ENCODE measurements around the gene KLF13. TPM values are rescaled to one million over a fixed set of nuclear protein-coding genes. Genes with fewer than 3 reads are reported as not detected.

The KLF13 gene
- polyA plus RNA-seq, 1 donor (not counting 4 experiments of a cell fraction or from before 2014, with no cell fraction given), result 66.7 TPM

GRCh38 chr15:31292391-31293015, 34.1 kb upstream of the KLF13 start:
- H3K4me2 ChIP-seq (ENCODE audit: control insufficient read depth, extremely low read depth, insufficient read depth, low read depth, low read length), result no peak overlapping the region
- peaks cover 21% of the 10 kb centered on the region for H3K27me3 ChIP-seq (ENCODE audit: control insufficient read depth, extremely low read depth, insufficient read depth, low read length)
- H3K79me2 ChIP-seq (ENCODE audit: control insufficient read depth, insufficient read depth, low read length), result no peaks in the 10 kb centered on the region
- H3K4me3 ChIP-seq (ENCODE audit: control insufficient read depth in 2 of 3, extremely low read depth in 1 of 3, insufficient read depth in 2 of 3, low read depth in 1 of 3, low read length in 3 of 3), result no peak overlapping the region
- TF ChIP-seq, protein P1, sequence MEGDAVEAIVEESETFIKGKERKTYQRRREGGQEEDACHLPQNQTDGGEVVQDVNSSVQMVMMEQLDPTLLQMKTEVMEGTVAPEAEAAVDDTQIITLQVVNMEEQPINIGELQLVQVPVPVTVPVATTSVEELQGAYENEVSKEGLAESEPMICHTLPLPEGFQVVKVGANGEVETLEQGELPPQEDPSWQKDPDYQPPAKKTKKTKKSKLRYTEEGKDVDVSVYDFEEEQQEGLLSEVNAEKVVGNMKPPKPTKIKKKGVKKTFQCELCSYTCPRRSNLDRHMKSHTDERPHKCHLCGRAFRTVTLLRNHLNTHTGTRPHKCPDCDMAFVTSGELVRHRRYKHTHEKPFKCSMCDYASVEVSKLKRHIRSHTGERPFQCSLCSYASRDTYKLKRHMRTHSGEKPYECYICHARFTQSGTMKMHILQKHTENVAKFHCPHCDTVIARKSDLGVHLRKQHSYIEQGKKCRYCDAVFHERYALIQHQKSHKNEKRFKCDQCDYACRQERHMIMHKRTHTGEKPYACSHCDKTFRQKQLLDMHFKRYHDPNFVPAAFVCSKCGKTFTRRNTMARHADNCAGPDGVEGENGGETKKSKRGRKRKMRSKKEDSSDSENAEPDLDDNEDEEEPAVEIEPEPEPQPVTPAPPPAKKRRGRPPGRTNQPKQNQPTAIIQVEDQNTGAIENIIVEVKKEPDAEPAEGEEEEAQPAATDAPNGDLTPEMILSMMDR (optimal IDR thresholded peaks at IDR 0.05 in 1 of 3, IDR thresholded peaks at IDR 0.05 in 1 of 3, conservative IDR thresholded peaks at IDR 0.05 in 1 of 3; ENCODE audit: extremely low read depth in 1 of 3, insufficient read depth in 2 of 3, low read length in 3 of 3), result no peak
- TF ChIP-seq EZH2 (IDR thresholded peaks at IDR 0.05; ENCODE audit: low read length), result no peak
- H3K9me3 ChIP-seq (ENCODE audit: control insufficient read depth, low read depth, low read length), result no peaks in the 10 kb centered on the region
- H3K4me1 ChIP-seq (ENCODE audit: control insufficient read depth, extremely low read depth, insufficient read depth, low read length), result no peaks in the 10 kb centered on the region
- DNase-seq (ENCODE audit: low read depth, low spot score), result no peak
- dilution Hi-C loops (cut with MboI; ENCODE audit: extremely low pct_ligation_motif_present, low sequenced_read_pairs), result no loop called here
- no peak overlapping the region for H2AFZ ChIP-seq (ENCODE audit: control insufficient read depth, low read length)
- H3K9ac ChIP-seq (ENCODE audit: control insufficient read depth, extremely low read depth, insufficient read depth, low read length), result no peak overlapping the region
- no peak for FAIRE-seq
- H3K27ac ChIP-seq (ENCODE audit: control insufficient read depth, insufficient read depth, low read length), result no peak overlapping the region
- H4K20me1 ChIP-seq (ENCODE audit: control insufficient read depth, extremely low read depth, insufficient read depth, low read length), result no peaks in the 10 kb centered on the region
- H3K9me1 ChIP-seq (ENCODE audit: control insufficient read depth, extremely low read depth, insufficient read depth, low read length), result no peaks in the 10 kb centered on the region
- no peaks in the 10 kb centered on the region for H3K36me3 ChIP-seq (ENCODE audit: control insufficient read depth in 2 of 2, extremely low read depth in 1 of 2, insufficient read depth in 2 of 2, low read length in 2 of 2)

DNA sequence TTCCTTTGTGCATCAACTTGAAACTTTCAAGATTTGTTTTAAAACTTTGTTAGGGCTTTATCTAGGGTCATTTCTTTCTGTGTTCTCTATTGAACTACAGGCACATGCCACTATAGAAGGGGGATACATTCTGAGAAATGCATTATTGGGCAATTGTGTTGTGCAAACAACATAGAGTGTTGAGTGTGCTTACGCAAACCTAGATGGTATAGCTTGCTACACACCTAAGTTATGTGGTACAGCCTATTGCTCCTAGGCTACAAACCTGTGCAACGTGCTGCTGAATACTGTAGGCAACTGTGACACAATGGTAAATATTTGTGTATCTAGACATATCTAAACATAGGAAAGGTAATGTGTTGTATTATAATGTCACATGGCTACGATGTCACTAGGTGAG, 33.0 kb upstream of the KLF13 start:
- no peaks in the 10 kb centered on the region for H3K9me3 ChIP-seq (ENCODE audit: control insufficient read depth, low read depth, low read length)
- peaks cover 33% of the 10 kb centered on the region for H3K27me3 ChIP-seq (ENCODE audit: control insufficient read depth, extremely low read depth, insufficient read depth, low read length)
- H3K9me1 ChIP-seq (ENCODE audit: control insufficient read depth, extremely low read depth, insufficient read depth, low read length), result no peaks in the 10 kb centered on the region
- H2AFZ ChIP-seq (ENCODE audit: control insufficient read depth, low read length), result no peak overlapping the region
- FAIRE-seq (no peak), DNase-seq (ENCODE audit: low read depth, low spot score) (no peak)
- H3K4me1 ChIP-seq (ENCODE audit: control insufficient read depth, extremely low read depth, insufficient read depth, low read length), result no peaks in the 10 kb centered on the region
- no peak overlapping the region for H3K4me3 ChIP-seq (ENCODE audit: control insufficient read depth in 2 of 3, extremely low read depth in 1 of 3, insufficient read depth in 2 of 3, low read depth in 1 of 3, low read length in 3 of 3)
- TF ChIP-seq EZH2 (IDR thresholded peaks at IDR 0.05; ENCODE audit: low read length), result no peak
- TF ChIP-seq, protein P1 (optimal IDR thresholded peaks at IDR 0.05 in 1 of 3, IDR thresholded peaks at IDR 0.05 in 1 of 3, conservative IDR thresholded peaks at IDR 0.05 in 1 of 3; ENCODE audit: extremely low read depth in 1 of 3, insufficient read depth in 2 of 3, low read length in 3 of 3), result no peak
- no peaks in the 10 kb centered on the region for H3K79me2 ChIP-seq (ENCODE audit: control insufficient read depth, insufficient read depth, low read length)
- H3K4me2 ChIP-seq (ENCODE audit: control insufficient read depth, extremely low read depth, insufficient read depth, low read depth, low read length), result no peak overlapping the region
- no peaks in the 10 kb centered on the region for H3K36me3 ChIP-seq (ENCODE audit: control insufficient read depth in 2 of 2, extremely low read depth in 1 of 2, insufficient read depth in 2 of 2, low read length in 2 of 2)
- dilution Hi-C loops (cut with MboI; ENCODE audit: extremely low pct_ligation_motif_present, low sequenced_read_pairs), result no loop called here
- no peak overlapping the region for H3K27ac ChIP-seq (ENCODE audit: control insufficient read depth, insufficient read depth, low read length)
- no peaks in the 10 kb centered on the region for H4K20me1 ChIP-seq (ENCODE audit: control insufficient read depth, extremely low read depth, insufficient read depth, low read length)
- H3K9ac ChIP-seq (ENCODE audit: control insufficient read depth, extremely low read depth, insufficient read depth, low read length), result no peak overlapping the region
